CD8-positive, alpha-beta memory T cell (primary cell): Measurements from ENCODE around the gene RSRC2. TPM values are rescaled to one million over a fixed set of nuclear protein-coding genes. Genes with fewer than 3 reads are reported as not detected.
A peak's percentile ranks its signal among the peaks of the same experiment; 100 is the strongest.

Experiments used
- CTCF ChIA-PET: fragments of 350-600 bp; sonication (Branson Sonifier 250); formaldehyde crosslinking; loops from one replicate; lab custom pipeline; 2021; ENCODE audit warnings: antibody characterized with exemption; lab: Charles Lee
- POLR2A ChIA-PET: fragments of 350-600 bp; sonication (Branson Sonifier 250); formaldehyde crosslinking; loops from one replicate; lab custom pipeline; 2021; ENCODE audit warnings: antibody characterized with exemption; lab: Charles Lee
- DNase-seq, 5 donors: peaks; one replicate each; pipeline versions ENCODE4 v3.0.0 to v3.0.0-alpha.2; 2020 to 2022; ENCODE audit warnings: mixed read lengths in 1 of 5
- H3K27ac ChIP-seq: one replicate; pipeline ENCODE4 v1.7.0; 2013; ENCODE audit warnings: low read depth, mild to moderate bottlenecking, low read length, moderate library complexity
- H3K27me3 ChIP-seq: 2 replicates; pipeline ENCODE4 v1.7.0; 2013; ENCODE audit warnings: low read length, mild to moderate bottlenecking; ENCODE audit not compliant: insufficient read depth, poor library complexity, severe bottlenecking
- H3K36me3 ChIP-seq: 2 replicates; pipeline ENCODE4 v1.7.0; 2013; ENCODE audit warnings: mild to moderate bottlenecking, low read length, moderate library complexity; ENCODE audit not compliant: insufficient read depth
- H3K4me1 ChIP-seq: 2 replicates; pipeline ENCODE4 v1.7.0; 2013; ENCODE audit warnings: mild to moderate bottlenecking, low read length, moderate library complexity; ENCODE audit not compliant: insufficient read depth
- H3K4me3 ChIP-seq: 2 replicates; pipeline ENCODE4 v1.7.0; 2013; ENCODE audit warnings: mild to moderate bottlenecking, low read length
- H3K9me3 ChIP-seq: 2 replicates; pipeline ENCODE4 v1.7.0; 2013; ENCODE audit warnings: mild to moderate bottlenecking, low read length
- H3K27ac Mint-ChIP-seq, 8 donors: one replicate each; pipeline ENCODE4 v1.8.0; 2020 to 2021; ENCODE audit warnings: mixed read lengths in 8 of 8, mild to moderate bottlenecking in 6 of 8, inconsistent platforms in 3 of 8, moderate library complexity in 3 of 8
- H3K27me3 Mint-ChIP-seq, 2 donors: one replicate each; pipeline ENCODE4 v1.8.0; 2020 to 2021; ENCODE audit warnings: mixed read lengths in 2 of 2, mild to moderate bottlenecking in 1 of 2, moderate library complexity in 1 of 2
- H3K36me3 Mint-ChIP-seq, 3 donors: one replicate each; pipeline ENCODE4 v1.8.0; 2020 to 2021; ENCODE audit warnings: mixed read lengths in 3 of 3, inconsistent platforms in 1 of 3, mild to moderate bottlenecking in 1 of 3
- H3K4me1 Mint-ChIP-seq, 3 donors: one replicate each; pipeline ENCODE4 v1.8.0; 2020 to 2021; ENCODE audit warnings: mixed read lengths in 3 of 3, inconsistent platforms in 1 of 3, mild to moderate bottlenecking in 1 of 3
- H3K4me3 Mint-ChIP-seq, 7 donors: one replicate each; pipeline ENCODE4 v1.8.0; 2020 to 2021; ENCODE audit warnings: mixed read lengths in 7 of 7, mild to moderate bottlenecking in 6 of 7, moderate library complexity in 4 of 7, inconsistent platforms in 2 of 7
- H3K9me3 Mint-ChIP-seq, 5 donors: one replicate each; pipeline ENCODE4 v1.8.0; 2020 to 2022; ENCODE audit warnings: mixed read lengths in 5 of 5, mild to moderate bottlenecking in 3 of 5, moderate library complexity in 2 of 5, inconsistent platforms in 1 of 5
- polyA plus RNA-seq: library from polyadenylated mRNA; unstranded; fragments of 300-500 nt; fragmentation: Illumina TruSeq; gene quantifications from one replicate; pipeline ENCODE4 v1.2.3, GENCODE V29; 2021
- total RNA-seq, 2 experiments: library from RNA; stranded (reverse); gene quantifications; one replicate each; pipeline ENCODE4 v1.2.3, GENCODE V29; 2021

Gene RSRC2
- total and polyA plus RNA-seq, 3 experiments from 2014 or later = 40.3 to 87.1 (median 84.3) TPM

GRCh38 chr12:122505419-122506051 lies 21.2 kb downstream of the RSRC2 start:
- peaks cover 53% of the 10 kb centered on the region for H3K36me3 ChIP-seq
- peaks cover 17 to 22% (median 17%) of the 10 kb centered on the region in 3 donors for H3K4me1 Mint-ChIP-seq
- H3K27ac Mint-ChIP-seq = peak overlapping the region in 3 of 8 donors; percentile 14 to 57 (median 27)

GRCh38 chr12:122503783-122504590 lies 22.7 kb downstream of the RSRC2 start:
- Mint-ChIP-seq H3K4me1 (peaks cover 26 to 31% (median 28%) of the 10 kb centered on the region in 3 donors), H3K4me3 (no peak overlapping the region), H3K36me3 (peaks cover 7 to 65% (median 15%) of the 10 kb centered on the region in 3 donors), H3K9me3 (no peaks in the 10 kb centered on the region), H3K27me3 (no peaks in the 10 kb centered on the region), H3K27ac (peak overlapping the region in 4 of 8 donors; percentile 44 to 83 (median 63))
- DNase-seq = no peak
- Histone ChIP-seq H3K4me3 (no peak overlapping the region), H3K36me3 (peaks cover 38% of the 10 kb centered on the region), H3K27ac (no peak overlapping the region), H3K4me1 (peaks cover 14% of the 10 kb centered on the region), H3K9me3 (no peaks in the 10 kb centered on the region), H3K27me3 (no peaks in the 10 kb centered on the region)
- ChIA-PET CTCF (no interaction called here), POLR2A (interaction anchor here (0.9 to 1.5 kb wide), 3 partner anchors 19 to 23 kb away, joined by 3 to 5 read pairs (median 3); partner anchors contain the start of genes KNTC1 and RSRC2)

More at GRCh38 chr12:122505419-122506051, 21.2 kb downstream of the RSRC2 start:
- H3K4me3 ChIP-seq = no peak overlapping the region
- Mint-ChIP-seq H3K9me3 (no peaks in the 10 kb centered on the region), H3K4me3 (no peak overlapping the region), H3K36me3 (peaks cover 7 to 73% (median 17%) of the 10 kb centered on the region in 3 donors), H3K27me3 (no peaks in the 10 kb centered on the region)
- peaks cover 14% of the 10 kb centered on the region for H3K4me1 ChIP-seq
- no peaks in the 10 kb centered on the region for H3K27me3 ChIP-seq
- no peak for DNase-seq
- ChIA-PET POLR2A (interaction anchor here (1.0 kb wide), 1 partner anchor 21 kb away, joined by 3 read pairs; the partner anchor contains the start of genes KNTC1 and RSRC2), CTCF (no interaction called here)
- no peaks in the 10 kb centered on the region for H3K9me3 ChIP-seq
- H3K27ac ChIP-seq = no peak overlapping the region

DNA sequence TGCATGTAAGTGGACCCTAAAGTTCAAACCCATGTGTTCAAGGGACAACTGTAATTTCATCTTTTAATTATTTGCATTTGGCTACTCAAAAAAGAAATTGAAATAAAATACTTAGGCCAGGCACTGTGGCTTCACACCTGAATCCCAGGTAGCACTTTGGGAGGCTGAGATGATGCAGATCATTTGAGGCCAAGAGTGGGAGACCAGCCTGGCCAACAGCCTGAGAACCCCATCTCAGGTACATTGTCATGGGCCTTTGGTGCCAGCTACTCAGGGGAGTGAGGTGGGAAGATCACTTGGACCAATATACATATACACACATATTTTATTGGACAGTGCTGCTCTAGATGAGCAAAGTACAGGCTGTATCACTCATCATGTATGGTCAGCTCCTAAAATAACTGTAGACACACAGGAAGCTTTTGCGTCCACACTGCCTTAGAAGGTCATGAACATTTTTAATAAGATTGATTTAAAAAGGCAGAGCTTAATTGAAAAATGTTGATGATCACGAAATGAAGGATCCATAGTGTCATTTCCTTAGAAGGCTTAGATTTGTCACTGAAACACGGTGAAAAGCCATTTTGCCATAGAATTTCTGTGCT lies 23.5 kb downstream of the RSRC2 start:
- Histone ChIP-seq H3K4me1 (peaks cover 17% of the 10 kb centered on the region), H3K4me3 (no peak overlapping the region), H3K36me3 (peaks cover 30% of the 10 kb centered on the region), H3K9me3 (no peaks in the 10 kb centered on the region), H3K27ac (no peak overlapping the region), H3K27me3 (no peaks in the 10 kb centered on the region)
- no peak overlapping the region for H3K4me3 Mint-ChIP-seq
- H3K36me3 Mint-ChIP-seq = peaks cover 7 to 59% (median 15%) of the 10 kb centered on the region in 3 donors
- no peaks in the 10 kb centered on the region for H3K9me3 Mint-ChIP-seq
- H3K27me3 Mint-ChIP-seq = no peaks in the 10 kb centered on the region
- H3K27ac Mint-ChIP-seq = peak overlapping the region in 3 of 8 donors; percentile 60 to 83 (median 66)
- POLR2A ChIA-PET = interaction anchor here (0.9 to 1.5 kb wide), 2 partner anchors 20 to 24 kb away, joined by 3 to 5 read pairs; partner anchors contain the start of genes KNTC1 and RSRC2
- no peak for DNase-seq
- H3K4me1 Mint-ChIP-seq = peaks cover 33 to 39% (median 36%) of the 10 kb centered on the region in 3 donors
- CTCF ChIA-PET = no interaction called here

GRCh38 chr12:122501489-122501989 lies 25.2 kb downstream of the RSRC2 start:
- no peaks in the 10 kb centered on the region for H3K9me3 ChIP-seq
- Mint-ChIP-seq H3K4me1 (peaks cover 40 to 49% (median 45%) of the 10 kb centered on the region in 3 donors), H3K27ac (peak overlapping the region; percentile 79 to 99 (median 97)), H3K36me3 (peaks cover 5 to 48% (median 14%) of the 10 kb centered on the region in 3 donors), H3K27me3 (no peaks in the 10 kb centered on the region), H3K9me3 (no peaks in the 10 kb centered on the region), H3K4me3 (peak overlapping the region; percentile 39 to 98 (median 96))
- peak overlapping the region; percentile 93 for H3K27ac ChIP-seq
- peak overlapping the region; percentile 97 for H3K4me3 ChIP-seq
- ChIA-PET CTCF (interaction anchor here (0.8 to 2.0 kb wide), 10 partner anchors 13 to 102 kb away, joined by 3 to 8 read pairs (median 4); partner anchors contain the start of genes KNTC1 and RSRC2), POLR2A (interaction anchor here (0.6 to 2.8 kb wide), 14 partner anchors 11 to 861 kb away, joined by 3 to 65 read pairs (median 5); partner anchors contain the start of genes DENR, DIABLO, HIP1R and KNTC1)
- DNase-seq = no peak
- H3K4me1 ChIP-seq = peaks cover 25% of the 10 kb centered on the region
- H3K27me3 ChIP-seq = no peaks in the 10 kb centered on the region
- peaks cover 18% of the 10 kb centered on the region for H3K36me3 ChIP-seq

GRCh38 chr12:122500685-122501488 lies 25.8 kb downstream of the RSRC2 start, which contains the start of gene ZCCHC8:
Gene ZCCHC8 (minus strand): TSS chr12:122500932. CDS start chr12:122500840, 92 bp downstream.
- Histone ChIP-seq H3K9me3 (no peaks in the 10 kb centered on the region), H3K27me3 (no peaks in the 10 kb centered on the region), H3K4me3 (peak within 1 kb of the TSS; percentile 97), H3K36me3 (peaks cover 12% of the 10 kb centered on the region), H3K4me1 (peaks cover 25% of the 10 kb centered on the region), H3K27ac (peak within 1 kb of the TSS; percentile 93)
- POLR2A ChIA-PET = interaction anchor here (0.5 to 2.8 kb wide), 20 partner anchors 12 to 864 kb away, joined by 3 to 65 read pairs (median 5); partner anchors contain the start of genes DENR, DIABLO, HIP1R and KNTC1
- Mint-ChIP-seq H3K36me3 (peaks cover 0 to 44% (median 9%) of the 10 kb centered on the region in 3 donors), H3K4me3 (peak within 1 kb of the TSS; percentile 81 to 98 (median 96)), H3K9me3 (no peaks in the 10 kb centered on the region), H3K27ac (peak within 1 kb of the TSS; percentile 79 to 99 (median 97)), H3K4me1 (peaks cover 39 to 48% (median 47%) of the 10 kb centered on the region in 3 donors), H3K27me3 (no peaks in the 10 kb centered on the region)
- peak; percentile 92 to 96 (median 94) for DNase-seq
- CTCF ChIA-PET = interaction anchor here (0.8 to 2.0 kb wide), 12 partner anchors 14 to 101 kb away, joined by 3 to 8 read pairs (median 4); partner anchors contain the start of genes KNTC1 and RSRC2

- ChIA-PET POLR2A (interaction anchor here (0.5 to 2.8 kb wide), 15 partner anchors 13 to 865 kb away, joined by 3 to 65 read pairs (median 5); partner anchors contain the start of genes DENR, DIABLO, HIP1R and KNTC1), CTCF (interaction anchor here (1.0 to 2.0 kb wide), 7 partner anchors 13 to 100 kb away, joined by 3 to 8 read pairs (median 4); no protein-coding TSS in a partner anchor)
- Histone ChIP-seq H3K9me3 (no peaks in the 10 kb centered on the region), H3K27ac (peak overlapping the region; percentile 93), H3K4me3 (peak overlapping the region; percentile 97), H3K27me3 (no peaks in the 10 kb centered on the region), H3K36me3 (peaks cover 6% of the 10 kb centered on the region), H3K4me1 (peaks cover 25% of the 10 kb centered on the region)
- H3K4me1 Mint-ChIP-seq = peaks cover 39 to 53% (median 50%) of the 10 kb centered on the region in 3 donors
- no peaks in the 10 kb centered on the region for H3K9me3 Mint-ChIP-seq
- H3K4me3 Mint-ChIP-seq = peak overlapping the region; percentile 81 to 98 (median 96)
- peak; percentile 23 to 73 (median 55) for DNase-seq
- H3K36me3 Mint-ChIP-seq = peaks cover 0 to 41% (median 6%) of the 10 kb centered on the region in 3 donors
- H3K27me3 Mint-ChIP-seq = no peaks in the 10 kb centered on the region
- peak overlapping the region; percentile 79 to 99 (median 97) for H3K27ac Mint-ChIP-seq
These were observed 26.6 kb downstream of the RSRC2 start for GRCh38 chr12:122499991-122500684.
